Activated T-cell treated with anti-CD3 and anti-CD28 coated beads, Interleukin-2, amount 50 U/mL, for 4 hours (primary cell): Measurements from ENCODE around the gene SENP1. TPM values are rescaled to one million over a fixed set of nuclear protein-coding genes. Genes with fewer than 3 reads are reported as not detected.

Source experiments
- ATAC-seq, 2 donors: fragments of 200-7000 bp; cut with Tn5 transposase; one replicate each; pipeline ENCODE4 v1.10.0; 2021
- DNase-seq: peaks from one replicate; pipeline ENCODE4 v3.0.0-alpha.2; 2020
- H3K27me3 Mint-ChIP-seq: one replicate; pipeline ENCODE4 v1.8.0; 2021; ENCODE audit warnings: low read depth, mixed read lengths
- H3K36me3 Mint-ChIP-seq: one replicate; pipeline ENCODE4 v1.8.0; 2022; ENCODE audit warnings: mixed read lengths; ENCODE audit not compliant: insufficient read depth
- H3K4me1 Mint-ChIP-seq: one replicate; pipeline ENCODE4 v1.8.0; 2021; ENCODE audit warnings: low read depth, mixed read lengths
- H3K4me3 Mint-ChIP-seq: one replicate; pipeline ENCODE4 v1.8.0; 2021; ENCODE audit warnings: mild to moderate bottlenecking, moderate library complexity, mixed read lengths
- H3K9me3 Mint-ChIP-seq: one replicate; pipeline ENCODE4 v1.8.0; 2021; ENCODE audit warnings: mixed read lengths
- total RNA-seq, 3 donors: library from RNA; stranded (reverse); gene quantifications; one replicate each; pipeline ENCODE4 v1.2.1, GENCODE V29; 2021

The SENP1 gene
- total RNA-seq, 3 donors from 2014 or later, result 44.3 to 54.0 (median 46.5) TPM

DNA sequence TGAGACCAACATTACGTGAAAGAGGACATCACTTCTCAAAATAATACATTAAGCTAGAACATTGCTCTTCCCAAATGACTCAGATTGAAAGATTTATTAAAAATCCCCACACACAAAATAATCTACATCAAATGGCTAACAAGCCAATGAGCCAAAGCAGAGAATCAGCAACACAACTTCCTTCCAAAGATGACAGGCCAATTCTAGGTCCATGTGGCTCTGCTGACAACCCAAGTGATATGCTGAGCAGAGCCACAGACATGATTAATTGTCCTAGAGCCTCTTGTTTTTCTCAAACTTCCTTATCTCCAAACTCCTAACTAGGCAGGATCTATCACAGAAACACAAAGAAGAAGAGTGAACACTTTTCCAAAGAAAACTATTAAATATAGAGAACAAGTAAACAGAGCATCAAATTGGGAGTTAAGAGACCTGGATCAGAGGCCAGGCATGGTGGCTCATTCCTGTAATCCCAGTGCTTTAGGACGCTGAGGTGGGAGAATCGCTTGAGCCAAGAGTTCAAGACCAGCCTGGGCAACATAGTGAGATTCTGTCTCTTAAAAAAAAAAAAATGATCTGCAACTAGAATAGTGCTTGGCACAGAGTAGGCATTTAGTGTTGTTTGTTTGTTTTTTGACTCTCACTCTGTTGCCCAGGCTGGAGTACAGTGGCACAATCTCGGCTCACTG is 38.5 kb downstream of the SENP1 start:
- no peak for DNase-seq
- no peaks in the 10 kb centered on the region for H3K27me3 Mint-ChIP-seq
- ATAC-seq, result no peak
- peaks cover 44% of the 10 kb centered on the region for H3K36me3 Mint-ChIP-seq
- no peak overlapping the region for H3K4me3 Mint-ChIP-seq
- H3K9me3 Mint-ChIP-seq, result no peaks in the 10 kb centered on the region
- no peaks in the 10 kb centered on the region for H3K4me1 Mint-ChIP-seq

DNA sequence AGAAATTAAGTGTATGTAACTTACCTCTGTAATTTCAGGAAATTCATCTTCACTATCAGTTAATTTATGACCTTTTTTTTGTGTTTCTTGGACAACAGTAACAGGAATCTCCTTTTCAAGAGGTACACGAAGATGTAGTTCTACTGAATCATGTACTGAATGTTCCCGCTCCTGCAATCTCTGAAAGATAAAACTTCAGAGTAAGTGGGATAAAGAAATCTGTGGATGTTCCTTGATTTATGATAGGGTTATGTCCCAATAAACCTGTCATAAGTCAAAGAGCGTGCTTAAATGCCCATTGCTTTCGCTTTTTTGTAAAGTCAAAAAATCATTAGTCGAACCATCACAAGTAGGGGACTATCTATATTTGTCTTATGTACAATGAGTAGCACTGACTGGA is 40.8 kb downstream of the SENP1 start:
- Mint-ChIP-seq H3K27me3 (no peaks in the 10 kb centered on the region), H3K4me3 (no peak overlapping the region), H3K9me3 (peaks cover 3% of the 10 kb centered on the region), H3K36me3 (peaks cover 53% of the 10 kb centered on the region), H3K4me1 (no peaks in the 10 kb centered on the region)
- no peak for ATAC-seq
- DNase-seq, result no peak

DNA sequence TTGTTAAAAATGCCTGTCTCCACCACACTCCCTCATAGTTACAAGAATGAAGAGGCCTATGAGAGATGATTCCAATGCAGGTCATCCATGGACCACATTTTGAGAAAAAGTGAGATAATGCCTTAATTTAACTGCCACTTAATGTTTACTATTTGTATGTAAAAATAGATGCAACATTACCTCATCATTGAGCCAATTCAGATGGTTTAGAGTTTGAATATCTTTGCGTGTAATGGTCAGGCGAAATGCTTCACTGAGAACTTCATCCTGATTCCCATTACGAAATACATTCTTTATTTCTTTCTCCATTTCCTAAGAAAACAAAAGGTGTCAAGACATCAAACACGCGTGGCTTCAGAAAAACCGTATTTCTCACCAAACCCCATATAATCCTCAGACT is 42.3 kb downstream of the SENP1 start:
- ATAC-seq (no peak), DNase-seq (no peak)
- H3K4me1 Mint-ChIP-seq, result no peaks in the 10 kb centered on the region
- H3K9me3 Mint-ChIP-seq, result peaks cover 13% of the 10 kb centered on the region
- peaks cover 64% of the 10 kb centered on the region for H3K36me3 Mint-ChIP-seq
- H3K27me3 Mint-ChIP-seq, result no peaks in the 10 kb centered on the region
- H3K4me3 Mint-ChIP-seq, result no peak overlapping the region

DNA sequence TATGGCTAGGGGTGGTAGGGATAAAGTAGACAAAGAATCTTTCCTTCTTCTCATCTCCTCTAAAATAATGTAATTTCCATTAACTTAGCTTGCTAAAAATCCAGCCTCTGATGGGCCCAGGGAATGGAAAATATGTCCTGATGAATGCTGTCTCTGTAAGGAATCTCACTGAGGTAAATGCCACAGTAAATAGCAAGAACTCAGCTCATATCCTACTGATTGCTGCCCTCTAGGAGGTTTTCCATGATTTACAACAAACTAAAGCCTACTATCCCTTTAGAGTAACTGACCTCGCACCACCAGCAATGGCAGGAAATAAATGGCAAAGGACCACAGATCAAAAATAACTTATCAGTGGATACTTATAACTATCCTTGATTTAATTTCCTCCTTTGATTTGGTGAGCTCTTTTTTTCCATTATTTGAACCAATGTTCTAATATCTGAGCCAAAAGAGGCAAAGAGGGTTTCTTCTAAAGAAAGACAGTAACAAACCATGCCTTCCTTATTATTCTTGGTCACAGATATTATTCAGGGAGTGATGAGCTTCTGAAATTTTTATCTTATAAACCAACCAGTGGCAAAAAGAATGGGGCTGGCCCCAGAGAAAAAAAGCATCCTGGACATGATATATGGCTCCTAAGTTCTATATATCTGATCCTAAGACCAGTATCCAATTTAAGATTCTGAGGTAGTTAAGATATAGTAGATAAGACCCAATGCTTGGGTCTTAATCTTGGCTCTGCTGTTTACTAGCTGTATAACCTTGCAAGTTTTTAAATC is 43.8 kb downstream of the SENP1 start:
- Mint-ChIP-seq H3K4me1 (no peaks in the 10 kb centered on the region), H3K4me3 (no peak overlapping the region), H3K9me3 (peaks cover 13% of the 10 kb centered on the region), H3K36me3 (peaks cover 61% of the 10 kb centered on the region), H3K27me3 (no peaks in the 10 kb centered on the region)
- no peak for ATAC-seq
- no peak for DNase-seq

DNA sequence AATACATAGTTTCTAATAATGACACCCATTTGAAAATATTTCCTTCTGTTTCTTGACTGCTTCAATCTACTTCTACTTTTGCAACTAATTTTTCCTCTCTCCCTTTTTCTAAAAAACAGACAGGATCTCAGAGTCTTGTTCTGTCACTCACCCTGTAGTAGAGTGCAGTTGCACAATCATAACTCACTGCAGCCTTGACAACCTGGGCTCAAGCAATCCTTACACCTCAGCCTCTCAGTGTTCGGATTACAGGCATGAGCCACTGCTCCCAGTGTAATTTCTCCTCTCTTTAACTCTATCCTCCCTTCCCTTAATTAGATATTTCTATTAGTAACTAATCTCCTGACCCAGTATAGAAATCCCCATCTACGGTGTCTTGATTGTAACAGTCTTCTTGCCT is 45.4 kb downstream of the SENP1 start:
- Mint-ChIP-seq H3K4me1 (no peaks in the 10 kb centered on the region), H3K4me3 (no peak overlapping the region), H3K9me3 (peaks cover 13% of the 10 kb centered on the region), H3K27me3 (no peaks in the 10 kb centered on the region), H3K36me3 (peaks cover 57% of the 10 kb centered on the region)
- DNase-seq (no peak), ATAC-seq (no peak)

DNA sequence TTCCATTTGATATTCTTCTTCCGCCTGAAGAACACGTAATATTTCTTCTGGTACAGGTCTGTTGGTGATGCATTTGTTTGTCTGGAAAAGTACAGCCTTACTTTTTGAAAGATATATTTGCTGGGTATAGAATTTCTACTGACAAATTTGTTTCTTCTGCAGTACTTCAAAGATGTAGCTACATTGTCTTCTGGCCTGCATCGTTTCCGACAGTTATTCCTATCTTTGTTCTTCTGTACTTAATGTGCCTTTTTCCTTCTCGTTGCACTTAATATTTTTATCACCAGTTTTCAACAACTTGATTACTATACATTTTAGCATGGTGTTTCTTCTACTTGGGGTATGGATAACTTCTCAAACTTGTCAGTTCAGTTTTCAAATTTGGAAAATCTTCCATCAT is 47.1 kb downstream of the SENP1 start:
- Mint-ChIP-seq H3K36me3 (peaks cover 46% of the 10 kb centered on the region), H3K4me1 (no peaks in the 10 kb centered on the region), H3K9me3 (peaks cover 13% of the 10 kb centered on the region), H3K4me3 (no peak overlapping the region), H3K27me3 (no peaks in the 10 kb centered on the region)
- DNase-seq, result no peak
- no peak for ATAC-seq

DNA sequence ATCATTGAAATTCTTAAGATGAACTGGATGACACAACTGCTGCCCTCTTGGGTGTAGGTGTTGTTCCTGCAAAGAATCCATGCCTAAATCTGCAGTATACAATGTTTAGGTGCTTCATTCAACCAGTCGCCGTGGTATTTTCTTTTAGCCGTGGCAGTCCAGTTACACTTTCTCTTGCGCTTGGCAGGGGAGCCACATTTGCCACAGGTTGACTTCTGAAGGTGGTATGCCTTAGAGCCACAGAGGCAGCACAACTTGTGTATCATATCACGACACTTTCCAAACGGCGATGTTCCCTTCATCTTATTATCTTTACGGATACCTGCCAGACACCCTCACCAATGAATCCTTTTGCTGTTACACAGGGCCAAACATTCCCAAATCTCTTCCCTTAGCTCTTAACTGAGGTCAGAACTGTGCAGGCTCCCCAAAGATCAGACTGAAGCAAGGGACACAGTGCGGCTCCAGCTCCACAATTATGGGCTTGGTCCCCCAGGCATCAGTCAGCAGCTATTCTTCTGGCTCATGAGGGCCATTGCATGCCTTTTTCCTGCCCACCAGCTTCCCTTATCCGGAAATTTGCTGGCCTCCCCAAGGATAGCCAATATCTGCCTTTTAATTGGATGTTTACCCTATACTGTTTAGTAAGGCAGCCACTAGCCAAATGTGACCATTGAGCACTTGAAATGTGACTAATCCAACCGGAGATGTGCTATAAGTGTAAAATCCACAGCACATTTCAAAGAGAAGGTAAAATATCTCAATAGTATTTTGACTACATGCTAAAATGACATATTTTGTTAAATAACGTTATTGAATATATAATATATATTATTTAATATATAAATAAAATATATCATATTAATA is 50.7 kb downstream of the SENP1 start:
- peaks cover 26% of the 10 kb centered on the region for H3K36me3 Mint-ChIP-seq
- H3K4me1 Mint-ChIP-seq, result peaks cover 3% of the 10 kb centered on the region
- no peak overlapping the region for H3K4me3 Mint-ChIP-seq
- DNase-seq (no peak), ATAC-seq (no peak)
- no peaks in the 10 kb centered on the region for H3K27me3 Mint-ChIP-seq
- H3K9me3 Mint-ChIP-seq, result peaks cover 10% of the 10 kb centered on the region

DNA sequence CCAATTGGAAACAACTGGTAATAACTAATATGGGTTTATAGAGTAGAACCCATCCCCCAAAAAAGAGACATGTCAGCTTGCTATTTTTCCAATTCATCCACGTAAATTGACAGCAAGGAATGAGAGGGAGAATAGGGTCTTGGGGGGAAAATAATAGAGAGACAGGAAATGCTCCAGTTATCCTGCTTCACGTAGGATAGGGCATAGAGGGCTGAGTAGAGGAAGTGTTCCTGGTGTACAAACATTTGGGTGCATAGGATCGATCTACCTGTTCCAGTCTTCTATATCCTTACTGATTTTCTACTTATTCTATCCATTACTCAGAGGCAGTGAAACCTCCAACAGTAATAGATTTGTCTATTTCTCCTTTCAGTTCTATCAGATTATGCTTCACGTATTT is 52.0 kb downstream of the SENP1 start:
- H3K4me1 Mint-ChIP-seq, result peaks cover 3% of the 10 kb centered on the region
- ATAC-seq, result no peak
- H3K36me3 Mint-ChIP-seq, result peaks cover 20% of the 10 kb centered on the region
- no peak overlapping the region for H3K4me3 Mint-ChIP-seq
- H3K27me3 Mint-ChIP-seq, result no peaks in the 10 kb centered on the region
- no peak for DNase-seq
- H3K9me3 Mint-ChIP-seq, result peaks cover 3% of the 10 kb centered on the region

DNA sequence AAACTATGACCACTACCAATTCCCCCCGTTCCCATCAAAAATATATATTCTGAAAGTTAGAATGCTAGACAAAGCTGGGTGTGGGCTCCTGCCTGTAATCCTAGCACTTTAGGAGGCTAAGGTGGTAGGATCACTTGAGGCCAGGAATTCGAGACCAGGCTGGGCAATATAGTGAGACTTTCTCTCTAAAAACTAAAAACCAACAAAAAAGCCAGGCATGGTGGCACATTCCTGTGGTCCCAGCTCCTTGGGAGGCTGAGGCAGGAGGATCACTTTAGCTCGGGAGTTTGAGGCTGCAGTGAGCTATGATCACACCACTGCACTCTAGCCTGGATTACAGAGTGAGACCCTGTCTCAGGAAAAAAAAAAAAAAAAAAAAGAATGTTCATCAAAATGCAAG is 52.8 kb downstream of the SENP1 start:
- DNase-seq (no peak), ATAC-seq (no peak)
- Mint-ChIP-seq H3K4me1 (peaks cover 3% of the 10 kb centered on the region), H3K4me3 (no peak overlapping the region), H3K27me3 (no peaks in the 10 kb centered on the region), H3K9me3 (no peaks in the 10 kb centered on the region), H3K36me3 (peaks cover 18% of the 10 kb centered on the region)

DNA sequence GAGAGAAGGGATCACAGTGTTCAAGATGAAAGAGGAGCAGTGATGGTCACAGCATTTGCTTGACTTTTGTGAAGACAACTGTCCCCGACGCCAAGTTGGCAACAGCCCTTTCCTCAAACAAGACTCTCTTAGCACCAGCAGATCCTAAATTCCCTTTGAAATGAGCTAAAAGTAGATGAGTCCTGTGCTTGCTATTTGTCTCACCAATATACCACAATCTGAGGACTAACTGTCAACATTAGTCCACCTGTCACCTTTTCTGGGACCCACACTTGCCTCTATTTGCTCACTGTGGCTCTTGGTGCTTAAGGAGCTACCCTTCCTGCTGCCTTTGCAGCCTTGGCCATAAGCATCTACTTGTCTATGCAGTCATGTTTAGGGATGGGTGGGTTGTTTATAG is 54.2 kb downstream of the SENP1 start:
- Mint-ChIP-seq H3K27me3 (no peaks in the 10 kb centered on the region), H3K4me1 (peaks cover 3% of the 10 kb centered on the region), H3K36me3 (peaks cover 26% of the 10 kb centered on the region)

DNA sequence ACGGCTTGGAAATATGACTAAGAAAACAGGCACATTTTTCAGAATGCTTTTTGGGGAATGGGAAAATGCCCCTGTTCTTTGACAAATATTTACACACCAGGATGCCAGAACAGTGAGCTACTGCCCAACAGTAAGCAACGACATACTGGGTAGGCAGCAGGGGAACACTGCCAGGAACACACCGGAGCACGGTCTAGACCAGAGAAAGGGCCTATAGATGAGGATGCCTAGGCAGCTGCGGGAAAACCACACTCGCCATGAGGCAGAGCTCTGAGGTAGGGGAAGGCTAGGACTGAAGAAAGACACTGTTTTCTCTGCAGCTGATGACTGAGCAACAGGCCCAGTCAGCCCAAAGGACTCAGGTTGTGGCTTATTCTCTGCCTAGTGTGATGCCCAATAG is 55.7 kb downstream of the SENP1 start:
- Mint-ChIP-seq H3K9me3 (no peaks in the 10 kb centered on the region), H3K4me3 (no peak overlapping the region), H3K36me3 (peaks cover 39% of the 10 kb centered on the region), H3K27me3 (no peaks in the 10 kb centered on the region), H3K4me1 (peaks cover 3% of the 10 kb centered on the region)
- no peak for ATAC-seq
- no peak for DNase-seq

More for the DNA sequence above, 54.2 kb downstream of the SENP1 start:
- Mint-ChIP-seq H3K9me3 (no peaks in the 10 kb centered on the region), H3K4me3 (no peak overlapping the region)
- ATAC-seq, result no peak
- no peak for DNase-seq

DNA sequence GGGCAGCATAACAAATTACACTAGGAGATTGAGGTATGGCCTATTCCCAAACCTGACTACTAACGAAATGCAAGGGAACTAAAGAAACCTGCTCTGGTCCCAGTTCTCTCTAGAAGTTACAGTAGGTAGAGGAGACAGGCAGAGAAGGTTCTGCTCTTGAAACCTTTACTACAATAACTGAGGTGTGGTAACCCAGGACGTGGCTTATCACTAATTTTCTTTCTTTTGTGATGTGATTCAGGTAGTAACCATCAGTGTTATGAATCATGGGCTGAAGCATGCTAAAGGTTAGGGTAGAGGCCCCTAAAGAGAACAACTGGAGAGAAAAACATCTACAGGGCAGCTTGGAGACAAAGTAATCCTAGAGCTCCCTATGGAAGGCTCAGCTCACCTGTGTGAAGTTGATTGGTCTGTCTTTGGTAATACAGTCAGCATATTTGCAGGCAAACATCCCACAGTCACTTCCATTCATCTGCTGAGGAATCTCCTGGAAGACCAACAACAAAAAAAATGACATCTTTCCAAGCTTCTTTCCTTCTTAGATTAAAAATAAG is 59.8 kb downstream of the SENP1 start:
- Mint-ChIP-seq H3K27me3 (no peaks in the 10 kb centered on the region), H3K36me3 (peaks cover 51% of the 10 kb centered on the region), H3K9me3 (no peaks in the 10 kb centered on the region), H3K4me1 (no peaks in the 10 kb centered on the region), H3K4me3 (no peak overlapping the region)
- no peak for DNase-seq
- ATAC-seq, result no peak

DNA sequence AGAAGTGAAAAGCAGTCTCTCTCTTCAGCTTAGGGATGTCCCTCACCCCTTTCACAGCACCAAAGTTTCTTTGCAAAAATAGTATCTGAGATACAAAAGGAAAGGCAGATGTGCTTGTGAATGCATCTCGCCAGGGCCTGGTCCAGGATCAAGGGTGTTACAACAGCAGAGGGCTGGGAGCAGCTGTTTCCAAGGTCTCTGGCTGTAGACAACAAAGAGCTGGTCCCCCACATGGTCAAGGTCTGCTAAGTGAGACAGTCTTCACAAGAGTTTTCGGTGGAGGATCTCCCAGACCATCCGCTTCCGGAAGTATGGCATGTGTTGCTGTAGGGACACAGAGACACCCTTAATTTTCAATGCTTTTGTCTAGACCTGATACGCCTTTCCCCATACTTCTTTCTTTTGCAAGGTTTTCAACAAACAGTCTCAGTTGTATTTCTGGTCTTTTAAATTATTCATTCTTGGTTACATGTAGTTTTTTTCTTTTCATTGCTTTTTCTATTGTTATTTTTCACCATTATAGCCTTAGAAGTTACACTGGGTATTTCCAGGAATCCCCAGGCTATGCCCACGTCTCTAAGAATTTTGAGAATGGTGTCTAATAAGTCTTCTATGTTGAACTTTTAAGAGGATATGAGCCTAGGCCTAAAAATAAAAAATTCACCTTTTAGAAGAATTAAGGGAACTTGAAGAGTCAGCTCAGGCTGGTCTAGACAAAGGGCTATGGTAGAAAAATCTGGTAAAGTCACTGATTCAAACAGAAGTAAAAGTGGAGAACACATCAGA is 60.6 kb downstream of the SENP1 start:
- DNase-seq (no peak), ATAC-seq (no peak)
- no peaks in the 10 kb centered on the region for H3K27me3 Mint-ChIP-seq
- no peaks in the 10 kb centered on the region for H3K4me1 Mint-ChIP-seq
- no peaks in the 10 kb centered on the region for H3K9me3 Mint-ChIP-seq
- H3K36me3 Mint-ChIP-seq, result peaks cover 46% of the 10 kb centered on the region
- no peak overlapping the region for H3K4me3 Mint-ChIP-seq

DNA sequence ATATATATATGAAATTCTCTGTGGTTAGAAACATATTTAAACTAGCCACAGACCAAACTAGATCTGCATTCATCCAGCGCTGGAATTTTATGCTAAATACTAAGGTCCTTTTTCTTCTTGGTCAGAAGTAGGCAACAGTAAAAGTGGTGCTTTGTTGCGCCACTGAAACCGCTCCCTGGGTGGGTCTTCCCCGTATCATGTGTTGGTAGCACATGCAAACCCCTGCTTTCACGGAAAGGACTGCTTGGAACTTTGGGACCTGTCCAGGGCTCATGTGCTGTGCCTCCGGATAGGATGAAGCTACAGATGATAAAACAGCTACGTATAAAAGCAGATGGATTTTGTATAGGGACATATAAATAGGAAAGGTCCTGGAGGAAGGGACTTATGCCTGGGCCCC is 61.5 kb downstream of the SENP1 start:
- no peaks in the 10 kb centered on the region for H3K27me3 Mint-ChIP-seq
- ATAC-seq, result no peak
- H3K4me1 Mint-ChIP-seq, result no peaks in the 10 kb centered on the region
- H3K36me3 Mint-ChIP-seq, result peaks cover 41% of the 10 kb centered on the region
- DNase-seq, result no peak
- H3K4me3 Mint-ChIP-seq, result no peak overlapping the region
- H3K9me3 Mint-ChIP-seq, result no peaks in the 10 kb centered on the region
